ENCODE measurements around the gene PAX2.

The PAX2 gene

GRCh38 chr10:100826031-100826651, 80.8 kb downstream of the PAX2 start:
- DNase-seq = no peak

- DNase-seq = no peak
Measured at GRCh38 chr10:100826661-100826982, 81.2 kb downstream of the PAX2 start.

- DNase-seq = no peak
Measured at GRCh38 chr10:100826983-100827818, 81.8 kb downstream of the PAX2 start.

- no peak for DNase-seq
Measured at GRCh38 chr10:100827819-100828737, 82.7 kb downstream of the PAX2 start.

GRCh38 chr10:100828738-100829096, 83.3 kb downstream of the PAX2 start:
- DNase-seq = no peak

- DNase-seq = no peak
Measured at GRCh38 chr10:100829097-100829870, 83.9 kb downstream of the PAX2 start.

- DNase-seq = no peak
Measured at GRCh38 chr10:100829933-100830727, 84.7 kb downstream of the PAX2 start.

GRCh38 chr10:100830728-100831111, 85.3 kb downstream of the PAX2 start:
- no peak for DNase-seq

GRCh38 chr10:100831742-100832141, 86.4 kb downstream of the PAX2 start:
- no peak for DNase-seq

- no peak for DNase-seq
Measured at GRCh38 chr10:100835810-100836209, 90.4 kb downstream of the PAX2 start.

GRCh38 chr10:100836891-100837290, 91.5 kb downstream of the PAX2 start:
- no peak for DNase-seq

- no peak for DNase-seq
Measured at GRCh38 chr10:100837300-100837699, 91.9 kb downstream of the PAX2 start.

- no peak for DNase-seq
Measured at GRCh38 chr10:100838986-100839385, 93.6 kb downstream of the PAX2 start.

- no peak for DNase-seq
Measured at GRCh38 chr10:100841528-100841927, 96.1 kb downstream of the PAX2 start.

GRCh38 chr10:100847440-100847839, 102.1 kb downstream of the PAX2 start:
- no peak for DNase-seq

GRCh38 chr10:100848770-100849169, 103.4 kb downstream of the PAX2 start:
- DNase-seq = no peak

- DNase-seq = no peak
Measured at GRCh38 chr10:100858261-100858660, 112.9 kb downstream of the PAX2 start.

- DNase-seq = no peak
Measured at GRCh38 chr10:100858747-100859483, 113.5 kb downstream of the PAX2 start.

GRCh38 chr10:100859484-100859763, 114.0 kb downstream of the PAX2 start:
- no peak for DNase-seq

- DNase-seq = no peak
Measured at GRCh38 chr10:100863433-100863832, 118.1 kb downstream of the PAX2 start.
